ENCODE results near the gene GUCD1.
"Not testable (repeated sequence)": the region's sequence is repeated elsewhere in the genome, so short reads cannot be mapped to it uniquely, and the experiment has no call there.

GUCD1 gene

DNA sequence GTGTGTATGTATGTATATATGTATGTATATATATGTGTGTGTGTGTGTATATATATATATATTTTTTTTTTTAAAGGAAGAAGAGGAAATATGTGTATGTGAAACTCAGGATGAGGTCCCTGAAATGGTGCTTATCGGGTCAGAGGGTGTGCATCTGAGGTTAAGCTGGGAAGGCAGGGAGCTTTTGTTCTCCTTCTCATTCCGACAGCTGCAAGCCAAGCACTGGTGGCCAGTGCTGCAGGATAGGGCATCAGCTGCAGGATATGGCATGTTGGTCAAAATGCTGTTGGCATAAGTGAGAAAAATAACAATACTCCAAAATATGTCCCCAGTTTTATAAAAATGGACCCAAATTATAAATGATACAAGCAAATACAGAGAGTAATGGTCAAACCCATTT is 8.3 kb upstream of the GUCD1 start:
- FAIRE-seq = no peak

- no peak for FAIRE-seq
These were observed 4.5 kb upstream of the GUCD1 start for GRCh38 chr22:24559471-24559870.

DNA sequence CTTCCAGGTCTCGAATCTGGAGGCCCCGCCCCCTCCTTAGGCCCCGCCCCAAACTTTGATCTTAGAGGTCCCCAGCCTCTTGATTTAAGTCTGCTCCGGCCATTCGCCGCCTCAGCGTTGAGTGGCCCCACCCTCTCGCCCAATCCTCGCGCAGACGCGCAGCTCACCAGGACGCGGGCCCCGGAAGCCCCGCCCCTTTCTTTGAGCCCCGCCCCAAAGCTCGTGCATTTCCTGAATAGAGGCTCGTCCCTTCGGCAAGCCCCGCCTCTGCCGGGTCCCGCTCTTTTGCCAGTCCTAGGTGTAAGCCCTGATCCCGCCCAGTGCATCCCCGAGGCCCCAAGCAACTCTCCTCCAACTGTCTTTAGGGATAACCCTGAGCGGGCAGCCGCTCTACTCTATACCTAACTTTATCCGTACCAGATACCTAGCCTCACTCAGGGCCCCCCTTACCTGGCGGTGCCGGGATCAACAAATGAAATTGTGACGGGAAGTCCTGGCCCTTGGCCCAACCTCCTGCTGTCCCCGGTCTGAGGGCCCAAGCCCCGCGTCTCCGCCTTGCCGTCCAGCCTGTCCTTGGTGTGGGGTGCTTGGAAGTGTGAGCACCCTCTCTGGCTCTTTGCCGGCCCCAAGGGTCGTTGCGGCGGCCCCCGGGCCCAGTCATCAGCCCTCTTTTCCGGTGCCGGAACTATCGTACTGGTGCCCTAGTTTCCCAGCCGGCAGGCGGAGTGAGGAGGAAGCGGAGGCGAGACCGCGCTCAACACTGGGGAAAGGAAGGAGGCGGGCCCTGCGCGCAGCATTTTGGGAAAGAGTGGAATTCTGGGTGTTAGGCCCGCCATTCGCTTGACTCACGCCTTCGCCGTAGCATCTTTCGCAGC is 464 bp upstream of the GUCD1 start, which contains the start of gene SNRPD3:
SNRPD3 (plus strand) TSS at position 835 of the 875 bp plus-strand sequence. CDS start 1,676 bp downstream, outside the sequence.
- FAIRE-seq = peak; percentile 58

DNA sequence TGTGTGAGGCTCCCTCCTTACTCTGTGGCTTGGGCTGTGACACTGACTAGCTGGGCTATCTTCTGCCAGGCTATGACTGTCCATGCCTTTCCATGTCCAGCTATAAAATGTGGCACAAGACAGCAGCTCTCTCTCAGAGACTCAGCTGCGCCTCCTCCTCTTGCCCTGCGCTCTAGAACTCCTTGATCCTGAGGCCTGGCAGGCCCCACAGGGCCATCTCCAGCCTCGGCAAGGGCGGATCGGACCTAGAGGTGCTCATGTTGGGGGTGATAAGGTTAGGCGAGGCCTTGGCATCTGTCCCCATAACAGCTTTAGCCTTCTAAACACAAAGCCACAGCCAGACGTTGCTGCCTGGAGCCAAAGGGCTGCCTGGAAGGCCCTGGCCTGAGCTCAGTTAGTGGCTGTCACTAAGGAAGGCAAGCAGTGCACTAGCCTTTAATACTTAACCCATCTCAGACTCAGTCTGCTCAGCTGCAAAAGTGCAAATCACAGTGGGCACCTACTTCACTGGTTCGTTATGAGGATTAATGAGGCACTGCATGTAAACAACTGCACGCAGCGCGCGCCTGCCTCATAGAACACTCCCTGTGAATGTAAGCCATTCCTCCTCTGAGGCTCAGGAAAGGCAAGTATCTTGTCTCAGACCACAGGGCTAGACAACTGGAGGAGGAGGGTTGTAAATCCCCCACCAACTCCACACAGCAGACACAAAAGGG is 1.2 kb downstream of the GUCD1 start:
- FAIRE-seq = no peak

- FAIRE-seq = not testable (repeated sequence)
These were observed 2.2 kb downstream of the GUCD1 start for GRCh38 chr22:24552503-24553286.

DNA sequence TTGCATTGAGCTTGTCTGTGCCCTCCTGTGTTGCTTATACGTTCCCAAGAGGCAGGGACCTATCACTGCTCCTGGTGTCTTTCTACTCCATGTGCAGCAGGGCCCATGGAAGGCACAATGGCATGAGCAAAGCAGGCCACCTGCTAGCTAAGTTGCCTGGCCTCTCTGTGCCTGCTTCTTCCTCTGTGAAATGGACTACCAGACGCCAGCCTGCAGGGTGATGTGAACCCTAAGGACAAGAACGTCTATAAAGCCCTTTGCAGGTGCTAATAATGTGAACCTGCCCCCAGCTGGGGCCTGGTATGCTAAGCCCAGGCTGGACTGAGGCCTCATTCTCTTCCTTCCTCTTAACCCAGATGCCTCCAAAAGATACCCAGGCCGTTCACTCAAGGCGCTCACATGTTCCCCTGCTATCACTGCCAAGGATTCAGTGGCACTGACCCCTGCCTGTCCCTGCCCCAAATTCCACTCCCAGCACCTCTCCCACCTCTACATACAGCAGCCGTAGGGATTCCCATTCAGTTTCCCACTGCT is 4.0 kb downstream of the GUCD1 start:
- no peak for FAIRE-seq

DNA sequence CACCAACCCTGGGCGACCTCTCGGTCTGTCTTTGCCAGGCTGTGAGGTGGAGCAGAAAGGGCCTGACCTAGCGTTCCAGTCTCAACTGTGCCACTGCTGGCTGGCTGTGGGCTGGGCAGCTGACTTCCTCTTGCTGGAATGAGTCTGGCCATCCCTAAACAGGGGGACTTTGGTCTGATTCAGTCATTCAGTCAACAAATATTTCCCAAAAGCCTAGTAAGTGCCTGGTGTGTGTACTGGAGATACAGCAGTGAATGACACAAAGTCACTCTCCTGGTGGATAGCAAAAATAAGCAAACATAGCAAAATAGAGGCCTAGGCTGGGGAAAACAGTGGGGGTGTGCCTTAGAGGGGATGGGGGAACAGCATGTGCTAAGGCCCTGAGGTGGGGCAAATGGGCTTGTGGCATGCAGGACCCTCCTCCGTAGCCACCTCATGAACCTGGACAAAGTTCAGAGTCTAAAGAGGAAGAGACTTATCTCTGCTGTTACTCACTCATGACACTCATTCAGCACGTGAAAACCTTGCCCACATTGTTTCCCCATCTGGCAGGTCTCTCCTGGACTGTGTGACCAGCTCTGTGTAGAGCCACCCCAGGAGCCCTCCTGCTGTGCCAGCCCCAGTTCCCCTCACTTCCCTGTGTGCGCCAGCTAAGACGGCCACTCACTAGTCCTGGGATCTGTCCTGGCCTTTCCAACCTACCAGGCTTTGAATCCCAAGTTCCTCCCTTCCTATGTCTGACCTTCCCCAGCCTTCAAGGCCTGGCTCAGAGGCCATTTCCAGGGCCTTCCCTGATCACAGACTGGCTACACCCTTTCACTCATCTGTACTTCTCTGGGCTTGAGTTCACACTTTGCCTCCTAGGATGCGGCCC is 4.7 kb downstream of the GUCD1 start:
- no peak for FAIRE-seq

GRCh38 chr22:24548812-24549211 is 6.1 kb downstream of the GUCD1 start:
- no peak for FAIRE-seq

GRCh38 chr22:24543679-24544243 is 11.2 kb downstream of the GUCD1 start:
- no peak for FAIRE-seq

GRCh38 chr22:24543185-24543601 is 11.7 kb downstream of the GUCD1 start:
- FAIRE-seq = no peak

DNA sequence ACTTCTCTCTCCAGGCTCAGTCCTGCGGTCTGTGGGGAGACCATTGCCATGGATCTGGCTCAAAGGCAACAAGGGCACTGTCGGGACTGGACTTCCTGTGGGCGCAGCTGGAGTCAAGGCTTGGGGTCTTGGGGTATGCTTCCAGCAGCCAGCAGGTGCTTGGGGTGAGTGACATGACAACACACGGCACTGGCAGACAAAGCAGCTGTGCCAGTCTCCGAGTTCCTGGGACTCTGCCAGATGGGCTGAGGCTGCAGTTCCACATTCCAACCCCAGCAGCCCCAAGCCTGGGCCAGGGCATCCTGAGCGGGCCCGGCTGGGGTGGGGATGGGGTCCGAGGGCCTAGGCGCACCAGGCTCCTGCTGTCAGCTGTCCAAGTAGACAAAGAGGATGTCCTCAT is 12.3 kb downstream of the GUCD1 start:
- FAIRE-seq = no peak

DNA sequence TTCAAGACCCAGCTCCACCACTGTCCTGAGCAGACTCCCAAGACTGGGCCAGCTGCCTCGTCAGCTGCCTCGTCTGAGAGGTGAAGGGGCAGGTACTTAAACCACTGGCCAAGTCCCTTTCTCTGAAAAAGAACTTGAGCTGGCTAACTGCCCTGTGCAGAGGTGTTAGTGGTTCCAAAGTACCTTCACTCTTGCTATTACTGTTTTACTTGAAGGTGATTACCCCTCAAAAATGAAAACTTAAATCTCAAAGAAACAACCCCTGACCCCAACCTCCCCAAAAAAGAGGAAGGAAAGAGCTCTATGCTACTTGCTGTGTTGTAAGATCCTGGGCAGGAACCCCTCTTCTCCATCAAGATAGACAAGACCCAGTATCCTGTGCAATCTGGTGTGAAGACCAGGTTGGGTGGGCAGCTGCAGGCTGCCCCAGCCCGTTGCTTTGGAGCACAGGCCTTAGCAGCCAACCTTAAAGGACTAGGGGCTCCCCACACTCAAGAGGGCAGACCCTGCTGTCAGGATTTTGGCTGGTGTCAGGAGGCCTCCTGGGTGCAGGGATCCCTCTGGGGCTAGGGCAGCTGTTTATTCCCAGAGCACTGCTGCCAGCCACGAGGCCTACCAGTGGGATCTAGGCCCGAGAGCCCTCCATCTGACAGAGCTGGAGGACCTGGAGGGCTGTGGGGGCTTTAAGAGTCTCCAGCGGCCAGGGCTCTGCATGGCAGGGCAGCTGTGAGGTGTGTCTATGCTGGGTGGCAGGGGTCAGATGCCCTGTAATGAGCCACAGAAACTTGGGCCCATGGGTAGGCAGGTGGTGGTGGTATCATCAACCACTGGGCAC is 13.0 kb downstream of the GUCD1 start:
- no peak for FAIRE-seq

DNA sequence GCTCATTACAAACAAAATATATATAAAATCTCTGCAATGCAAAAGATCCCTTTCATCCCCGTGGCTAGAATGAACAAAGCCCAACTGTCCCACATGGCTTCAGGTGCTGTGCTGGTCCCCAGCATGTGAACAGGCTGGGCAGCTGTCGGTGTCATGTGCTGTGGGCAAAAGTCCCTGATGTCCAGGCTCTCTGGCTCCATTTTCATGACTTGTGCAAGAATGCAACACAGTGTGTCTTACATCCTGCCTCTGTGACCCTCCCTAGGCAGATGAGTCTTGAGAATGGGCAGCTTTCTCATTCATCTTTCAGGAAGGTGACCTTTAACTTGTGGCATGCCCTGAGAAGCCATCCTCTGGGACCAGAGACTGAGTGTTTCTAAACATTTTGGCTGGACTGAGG is 14.5 kb downstream of the GUCD1 start:
- no peak for FAIRE-seq

DNA sequence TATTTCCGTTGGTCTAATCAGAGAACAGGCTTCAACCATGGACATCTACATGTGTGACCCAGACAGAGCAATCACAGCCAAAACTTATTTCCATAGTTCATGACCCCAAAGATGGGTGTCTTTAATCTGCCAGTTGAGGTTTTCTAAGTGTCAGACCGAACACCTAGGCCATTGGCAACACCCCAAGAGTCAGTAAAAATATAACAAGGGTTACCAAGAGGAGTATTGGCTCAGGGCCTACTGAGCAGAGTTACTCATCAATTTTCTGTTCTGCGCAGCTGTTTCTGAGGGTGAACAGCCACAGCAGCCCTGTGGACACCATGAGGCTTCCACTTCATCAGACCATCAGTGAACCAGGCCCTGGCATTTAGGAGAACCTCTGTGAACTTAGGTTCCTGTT is 18.8 kb downstream of the GUCD1 start:
- FAIRE-seq = no peak

- FAIRE-seq = no peak
These were observed 19.6 kb downstream of the GUCD1 start for GRCh38 chr22:24535348-24535747.

DNA sequence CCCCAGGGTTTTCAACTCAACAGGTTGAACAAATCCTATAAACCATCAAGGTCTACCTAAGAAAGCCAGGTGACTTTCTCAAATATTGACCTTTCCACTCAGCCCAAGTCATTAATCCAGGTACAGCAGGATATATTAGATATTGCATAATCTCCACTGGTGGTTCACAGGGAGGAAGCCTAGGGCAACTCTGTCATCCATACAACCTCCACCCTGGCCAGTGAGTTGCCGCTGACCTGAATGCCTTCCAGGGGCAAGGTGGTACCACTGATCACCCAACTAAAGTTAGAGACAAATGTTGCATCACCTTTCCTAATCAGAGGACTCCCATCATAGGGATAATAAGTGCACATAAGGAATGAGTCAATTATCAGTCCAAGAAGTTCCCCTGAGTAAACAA is 22.9 kb downstream of the GUCD1 start:
- no peak for FAIRE-seq

- not testable (repeated sequence) for FAIRE-seq
These were observed 24.0 kb downstream of the GUCD1 start for GRCh38 chr22:24530968-24531367.

- FAIRE-seq = no peak
These were observed 25.0 kb downstream of the GUCD1 start for GRCh38 chr22:24529898-24530297.

DNA sequence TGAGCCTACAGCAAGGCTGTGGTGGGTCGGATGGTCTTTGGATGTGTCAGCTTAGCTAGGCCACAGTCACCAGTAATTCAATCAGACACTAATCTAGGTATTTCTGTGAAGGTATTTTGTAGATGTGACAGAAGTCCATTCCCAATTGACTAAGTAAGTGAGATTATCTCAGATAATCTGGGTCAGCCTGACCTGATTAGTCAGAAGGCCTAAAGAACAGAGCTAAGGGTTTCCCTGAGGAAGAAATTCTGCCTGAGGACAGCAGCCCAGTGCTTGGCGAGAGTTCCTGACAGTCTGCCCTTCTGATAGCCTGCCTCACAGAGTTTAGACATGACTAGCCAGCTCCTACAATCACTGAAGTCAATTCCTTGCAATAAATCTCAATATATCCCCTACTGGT is 28.7 kb downstream of the GUCD1 start:
- FAIRE-seq = no peak

- FAIRE-seq = no peak
These were observed 29.4 kb downstream of the GUCD1 start for GRCh38 chr22:24525416-24526037.

Measured in TTC549 (cell line).